Nephron progenitor cell (in vitro differentiated cells): ENCODE data around the gene RPS6KB2.

Experiments
- DNase-seq: peaks from one replicate; pipeline ENCODE4 v3.0.0; 2021
- H3K27ac Mint-ChIP-seq: 2 replicates; pipeline ENCODE4 v1.8.0; 2021; ENCODE audit warnings: mild to moderate bottlenecking, moderate library complexity, mixed read lengths
- H3K27me3 Mint-ChIP-seq: 2 replicates; pipeline ENCODE4 v1.8.0; 2021; ENCODE audit warnings: mild to moderate bottlenecking, low read depth, mixed read lengths; ENCODE audit not compliant: poor library complexity
- H3K36me3 Mint-ChIP-seq: 2 replicates; pipeline ENCODE4 v1.8.0; 2021; ENCODE audit warnings: low read depth, mixed read lengths
- H3K4me1 Mint-ChIP-seq: 2 replicates; pipeline ENCODE4 v1.8.0; 2021; ENCODE audit warnings: mixed read lengths
- H3K4me3 Mint-ChIP-seq: 2 replicates; pipeline ENCODE4 v1.8.0; 2021; ENCODE audit warnings: mild to moderate bottlenecking, moderate library complexity, mixed read lengths
- H3K9me3 Mint-ChIP-seq: 2 replicates; pipeline ENCODE4 v1.8.0; 2021; ENCODE audit warnings: mild to moderate bottlenecking, moderate library complexity, mixed read lengths
- CTCF ChIP-seq: fragments of 200-600 bp; sonication (generic); IDR thresholded peaks from 2 replicates; pipeline ENCODE4 v1.5.0; 2021; ENCODE audit warnings: antibody characterized with exemption

RPS6KB2 gene

DNA sequence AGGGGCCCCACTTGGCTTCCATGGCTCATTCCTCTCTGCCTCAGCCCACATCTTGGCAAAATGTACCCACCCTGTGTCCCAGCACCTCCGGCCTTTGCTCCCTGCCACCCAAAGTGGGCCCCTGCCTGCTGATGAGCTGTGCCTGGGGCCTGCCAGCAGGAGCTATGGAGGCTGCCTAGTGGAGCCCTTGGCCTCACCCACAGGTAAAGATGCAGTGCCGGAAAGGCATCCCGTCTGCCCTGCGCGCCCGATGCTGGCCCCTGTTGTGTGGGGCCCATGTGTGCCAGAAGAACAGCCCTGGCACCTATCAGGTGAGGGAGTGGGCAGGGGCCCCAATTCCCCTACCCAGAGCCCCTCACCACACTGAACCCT, 23.1 kb upstream of the RPS6KB2 start:
- Mint-ChIP-seq H3K4me1 (peaks cover 35% of the 10 kb centered on the region), H3K36me3 (no peaks in the 10 kb centered on the region), H3K27me3 (peaks cover 4% of the 10 kb centered on the region), H3K9me3 (no peaks in the 10 kb centered on the region), H3K4me3 (no peak overlapping the region), H3K27ac (no peak overlapping the region)
- DNase-seq = no peak
- no peak for TF ChIP-seq CTCF

- Mint-ChIP-seq H3K27ac (no peak overlapping the region), H3K27me3 (peaks cover 4% of the 10 kb centered on the region), H3K4me3 (no peak overlapping the region), H3K9me3 (no peaks in the 10 kb centered on the region), H3K4me1 (peaks cover 35% of the 10 kb centered on the region), H3K36me3 (no peaks in the 10 kb centered on the region)
- no peak for DNase-seq
- no peak for TF ChIP-seq CTCF
These were observed 22.5 kb upstream of the RPS6KB2 start for GRCh38 chr11:67405688-67406339.

DNA sequence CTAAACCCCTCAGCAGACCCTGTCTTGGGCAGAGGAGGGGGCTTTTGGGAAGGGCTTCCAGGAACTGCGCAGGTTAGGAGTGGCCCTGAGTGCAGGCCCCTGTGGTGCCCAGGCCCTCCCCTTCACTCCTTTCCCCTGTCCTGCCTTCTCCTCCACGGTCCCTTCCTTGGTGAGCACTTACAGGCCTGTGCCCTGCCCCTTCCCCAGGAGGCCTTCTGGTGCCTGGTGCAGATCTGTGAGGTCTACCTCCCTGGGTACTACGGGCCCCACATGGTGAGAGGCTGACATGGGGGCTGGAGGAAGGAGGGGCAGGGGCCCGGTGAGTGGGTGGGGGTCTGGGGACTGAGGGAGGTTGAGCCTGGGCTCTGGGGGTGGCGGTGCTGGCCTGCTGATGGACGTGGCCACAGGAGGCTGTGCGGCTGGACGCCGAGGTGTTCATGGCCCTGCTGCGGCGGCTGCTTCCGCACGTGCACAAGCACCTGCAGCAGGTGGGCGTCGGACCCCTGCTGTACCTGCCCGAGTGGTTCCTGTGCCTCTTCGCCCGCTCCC, 21.8 kb upstream of the RPS6KB2 start:
- no peak for DNase-seq
- no peak overlapping the region for H3K4me3 Mint-ChIP-seq
- peaks cover 4% of the 10 kb centered on the region for H3K27me3 Mint-ChIP-seq
- no peaks in the 10 kb centered on the region for H3K36me3 Mint-ChIP-seq
- H3K9me3 Mint-ChIP-seq = no peaks in the 10 kb centered on the region
- TF ChIP-seq CTCF = no peak
- H3K27ac Mint-ChIP-seq = no peak overlapping the region
- peaks cover 38% of the 10 kb centered on the region for H3K4me1 Mint-ChIP-seq

DNA sequence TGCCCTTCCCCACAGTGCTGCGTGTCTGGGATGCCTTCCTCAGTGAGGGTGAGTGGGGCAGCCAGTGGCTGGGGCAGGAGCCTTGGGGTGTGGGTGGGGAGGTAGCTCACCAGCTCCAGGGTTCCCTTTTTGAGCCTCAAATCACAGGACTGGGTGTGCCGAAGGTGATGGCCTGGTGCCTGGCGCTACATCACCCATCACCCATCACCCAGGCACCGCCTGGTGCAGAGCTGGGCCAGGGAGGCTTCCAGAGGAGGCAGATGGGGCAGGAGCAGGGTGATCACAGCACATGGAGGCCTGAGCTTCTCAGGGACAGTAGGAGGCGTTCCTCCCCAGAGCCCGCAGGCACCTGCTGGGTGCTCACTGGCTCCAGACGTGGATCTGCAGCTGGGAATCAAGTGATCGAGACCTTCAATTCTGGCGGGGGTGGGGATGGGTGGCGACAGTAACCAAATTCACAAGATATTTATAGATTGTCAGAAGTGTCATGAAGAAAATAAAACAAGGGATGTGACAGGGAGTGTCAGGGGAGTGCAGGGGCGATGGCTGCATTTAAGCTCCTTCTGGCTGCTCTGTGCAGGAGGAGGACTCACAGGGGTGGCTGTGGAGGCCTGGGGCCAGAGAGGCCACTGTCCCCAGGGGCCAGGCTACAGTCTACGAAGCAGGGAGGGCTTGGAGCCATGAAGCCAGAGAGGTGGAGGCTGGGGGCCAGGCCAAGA, 21.2 kb upstream of the RPS6KB2 start:
- no peaks in the 10 kb centered on the region for H3K36me3 Mint-ChIP-seq
- no peak overlapping the region for H3K4me3 Mint-ChIP-seq
- no peak for DNase-seq
- peaks cover 8% of the 10 kb centered on the region for H3K27me3 Mint-ChIP-seq
- peak overlapping the region; percentile 90 for H3K27ac Mint-ChIP-seq
- H3K4me1 Mint-ChIP-seq = peaks cover 40% of the 10 kb centered on the region
- H3K9me3 Mint-ChIP-seq = no peaks in the 10 kb centered on the region
- no peak for TF ChIP-seq CTCF

DNA sequence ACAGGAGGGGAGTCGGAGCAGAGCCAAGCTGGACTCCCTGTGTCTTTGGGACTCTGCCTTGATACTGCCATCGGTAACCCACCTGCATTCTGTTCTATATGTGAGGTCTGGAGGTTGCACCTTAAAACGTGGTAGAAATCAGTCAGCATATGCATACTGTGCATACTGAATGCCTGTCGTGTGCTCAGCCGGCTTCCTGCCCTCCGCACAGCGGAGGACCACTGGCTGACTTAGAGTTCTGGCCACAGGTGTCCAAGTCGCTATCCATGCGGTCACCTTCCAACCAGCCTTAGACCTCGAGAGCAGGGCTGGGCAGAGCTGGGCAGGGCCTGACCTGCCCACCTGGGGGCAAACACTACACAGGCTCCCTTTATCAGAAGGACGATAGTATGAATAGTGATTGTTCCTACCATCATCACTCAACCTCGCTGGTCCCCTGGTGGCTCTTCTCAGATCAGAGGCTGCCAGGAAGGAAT, 20.6 kb upstream of the RPS6KB2 start:
- no peak for TF ChIP-seq CTCF
- H3K27ac Mint-ChIP-seq = no peak overlapping the region
- H3K36me3 Mint-ChIP-seq = no peaks in the 10 kb centered on the region
- H3K4me1 Mint-ChIP-seq = peaks cover 43% of the 10 kb centered on the region
- H3K4me3 Mint-ChIP-seq = no peak overlapping the region
- no peaks in the 10 kb centered on the region for H3K9me3 Mint-ChIP-seq
- H3K27me3 Mint-ChIP-seq = peaks cover 12% of the 10 kb centered on the region
- no peak for DNase-seq
